MG63 (cell line): ENCODE measurements around the gene PPP1R3G. TPM values are rescaled to one million over a fixed set of nuclear protein-coding genes. Genes with fewer than 3 reads are reported as not detected.

Experiments used
- total RNA-seq: library from RNA; depleted of rRNA; stranded (reverse); fragments of >200 nt; shearing (Covaris generic); gene quantifications from 2 replicates; pipeline ENCODE4 v1.2.3, GENCODE V29; 2014; ENCODE audit warnings: low replicate concordance; rRNA removed

The PPP1R3G gene
- total RNA-seq, 1 experiment from 2014 or later = 0.16 TPM

Other genes starting within 250 kb of the PPP1R3G start
- 24.2 and 46.7 TPM in 2 replicates for gene RPP40, start 81.3 kb upstream of the PPP1R3G start, total RNA-seq
- 8.9 and 35.0 TPM in 2 replicates for gene LYRM4, start 175.6 kb downstream of the PPP1R3G start, total RNA-seq
- 7.9 and 17.3 TPM in 2 replicates for gene FARS2, start 176.2 kb downstream of the PPP1R3G start, total RNA-seq